ENCODE results near the gene ARHGEF17.

Gene ARHGEF17

GRCh38 chr11:73310661-73311393 is 2.8 kb downstream of the ARHGEF17 start:
- no peak for DNase-seq (ENCODE audit: low spot score)
- CTCF ChIA-PET: interaction anchor here (0.5 kb wide), 1 partner anchor 753 kb away, joined by 3 read pairs; no protein-coding TSS in a partner anchor
- peak overlapping the region; percentile 98 for H3K27ac ChIP-seq
- POLR2A ChIA-PET (ENCODE audit: low non-redundant PET): no interaction called here
- TF ChIP-seq, protein P1, sequence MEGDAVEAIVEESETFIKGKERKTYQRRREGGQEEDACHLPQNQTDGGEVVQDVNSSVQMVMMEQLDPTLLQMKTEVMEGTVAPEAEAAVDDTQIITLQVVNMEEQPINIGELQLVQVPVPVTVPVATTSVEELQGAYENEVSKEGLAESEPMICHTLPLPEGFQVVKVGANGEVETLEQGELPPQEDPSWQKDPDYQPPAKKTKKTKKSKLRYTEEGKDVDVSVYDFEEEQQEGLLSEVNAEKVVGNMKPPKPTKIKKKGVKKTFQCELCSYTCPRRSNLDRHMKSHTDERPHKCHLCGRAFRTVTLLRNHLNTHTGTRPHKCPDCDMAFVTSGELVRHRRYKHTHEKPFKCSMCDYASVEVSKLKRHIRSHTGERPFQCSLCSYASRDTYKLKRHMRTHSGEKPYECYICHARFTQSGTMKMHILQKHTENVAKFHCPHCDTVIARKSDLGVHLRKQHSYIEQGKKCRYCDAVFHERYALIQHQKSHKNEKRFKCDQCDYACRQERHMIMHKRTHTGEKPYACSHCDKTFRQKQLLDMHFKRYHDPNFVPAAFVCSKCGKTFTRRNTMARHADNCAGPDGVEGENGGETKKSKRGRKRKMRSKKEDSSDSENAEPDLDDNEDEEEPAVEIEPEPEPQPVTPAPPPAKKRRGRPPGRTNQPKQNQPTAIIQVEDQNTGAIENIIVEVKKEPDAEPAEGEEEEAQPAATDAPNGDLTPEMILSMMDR (conservative IDR thresholded peaks at IDR 0.05; ENCODE audit: low read depth): no peak

DNA sequence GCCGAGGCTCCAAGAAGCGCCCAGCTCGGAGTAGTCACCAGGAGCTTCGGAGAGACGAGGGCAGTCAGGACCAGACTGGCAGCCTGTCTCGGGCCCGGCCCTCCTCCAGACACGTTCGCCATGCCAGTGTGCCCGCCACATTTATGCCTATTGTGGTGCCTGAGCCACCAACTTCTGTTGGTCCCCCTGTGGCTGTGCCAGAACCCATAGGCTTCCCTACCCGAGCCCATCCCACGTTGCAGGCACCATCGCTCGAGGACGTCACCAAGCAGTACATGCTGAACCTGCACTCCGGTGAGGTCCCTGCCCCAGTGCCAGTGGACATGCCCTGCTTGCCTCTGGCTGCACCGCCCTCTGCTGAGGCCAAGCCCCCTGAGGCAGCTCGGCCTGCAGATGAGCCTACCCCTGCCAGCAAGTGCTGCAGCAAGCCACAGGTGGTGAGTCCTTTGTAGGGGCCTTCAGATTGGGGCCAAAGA is 3.4 kb downstream of the ARHGEF17 start:
- DNase-seq (ENCODE audit: low spot score): no peak
- POLR2A ChIA-PET (ENCODE audit: low non-redundant PET): no interaction called here
- CTCF ChIA-PET: interaction anchor here (0.5 kb wide), 1 partner anchor 754 kb away, joined by 3 read pairs; no protein-coding TSS in a partner anchor
- TF ChIP-seq, protein P1 (conservative IDR thresholded peaks at IDR 0.05; ENCODE audit: low read depth): no peak
- peak overlapping the region; percentile 98 for H3K27ac ChIP-seq

GRCh38 chr11:73312036-73312435 is 4.0 kb downstream of the ARHGEF17 start:
- TF ChIP-seq, protein P1 (conservative IDR thresholded peaks at IDR 0.05; ENCODE audit: low read depth): no peak
- CTCF ChIA-PET: interaction anchor here (3.2 kb wide), 1 partner anchor 23 kb away, joined by 16 read pairs; no protein-coding TSS in a partner anchor
- DNase-seq (ENCODE audit: low spot score): no peak
- POLR2A ChIA-PET (ENCODE audit: low non-redundant PET): no interaction called here
- H3K27ac ChIP-seq: peak overlapping the region; percentile 98

DNA sequence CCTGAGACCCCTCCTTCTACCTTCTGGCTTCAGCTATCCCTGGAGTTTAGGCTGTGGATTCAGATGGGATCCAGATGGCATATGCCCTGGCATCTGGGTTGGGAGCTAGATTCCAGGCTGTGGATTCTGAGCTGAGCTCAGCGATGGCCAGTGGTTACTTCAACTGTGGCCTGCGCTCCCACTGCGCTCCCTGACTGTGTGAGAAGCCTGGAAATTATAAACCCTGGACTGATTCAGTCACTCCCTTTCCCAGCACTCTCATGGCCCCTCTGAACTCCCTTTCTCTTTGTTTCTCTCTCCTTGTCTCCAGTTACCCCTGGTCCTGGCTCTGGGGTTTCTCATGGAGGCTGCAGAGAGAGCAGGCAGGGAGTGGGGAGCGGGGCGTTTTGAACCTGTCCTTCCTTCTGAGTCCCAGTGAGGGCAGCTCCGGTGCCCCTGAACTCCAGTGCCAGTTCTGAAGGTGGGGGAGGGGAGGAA is 4.8 kb downstream of the ARHGEF17 start:
- DNase-seq (ENCODE audit: low spot score): no peak
- peak overlapping the region; percentile 98 for H3K27ac ChIP-seq
- ChIA-PET CTCF (interaction anchor here (3.2 kb wide), 1 partner anchor 22 kb away, joined by 16 read pairs; no protein-coding TSS in a partner anchor), POLR2A (ENCODE audit: low non-redundant PET) (no interaction called here)
- TF ChIP-seq, protein P1 (conservative IDR thresholded peaks at IDR 0.05; ENCODE audit: low read depth): no peak

DNA sequence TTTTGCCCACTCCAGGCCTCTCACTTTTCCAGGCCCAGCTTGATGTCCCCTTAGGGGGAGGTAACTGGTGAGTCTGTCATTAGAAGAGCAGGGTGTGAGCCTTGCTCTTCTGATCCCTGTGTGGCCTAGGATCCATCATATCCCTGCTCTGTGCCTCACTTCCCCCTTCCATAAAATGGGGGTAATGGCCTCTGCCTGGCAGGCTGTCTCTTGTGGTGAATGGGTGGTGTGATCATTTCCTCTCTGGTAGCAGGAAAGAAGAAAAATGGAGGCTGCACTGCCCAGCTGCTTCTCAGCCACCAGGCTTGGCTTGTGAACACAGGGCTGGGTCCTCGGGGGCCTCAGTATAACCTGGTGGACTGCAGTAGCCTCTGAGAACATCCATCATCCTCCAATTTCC is 5.6 kb downstream of the ARHGEF17 start:
- H3K27ac ChIP-seq: peak overlapping the region; percentile 98; the same call in 1 of the 2 replicates
- ChIA-PET POLR2A (ENCODE audit: low non-redundant PET) (no interaction called here), CTCF (interaction anchor here (0.7 to 3.2 kb wide), 3 partner anchors 21 to 37 kb away, joined by 3 to 16 read pairs (median 9); no protein-coding TSS in a partner anchor)
- TF ChIP-seq, protein P1 (conservative IDR thresholded peaks at IDR 0.05; ENCODE audit: low read depth): no peak
- no peak for DNase-seq (ENCODE audit: low spot score)

DNA sequence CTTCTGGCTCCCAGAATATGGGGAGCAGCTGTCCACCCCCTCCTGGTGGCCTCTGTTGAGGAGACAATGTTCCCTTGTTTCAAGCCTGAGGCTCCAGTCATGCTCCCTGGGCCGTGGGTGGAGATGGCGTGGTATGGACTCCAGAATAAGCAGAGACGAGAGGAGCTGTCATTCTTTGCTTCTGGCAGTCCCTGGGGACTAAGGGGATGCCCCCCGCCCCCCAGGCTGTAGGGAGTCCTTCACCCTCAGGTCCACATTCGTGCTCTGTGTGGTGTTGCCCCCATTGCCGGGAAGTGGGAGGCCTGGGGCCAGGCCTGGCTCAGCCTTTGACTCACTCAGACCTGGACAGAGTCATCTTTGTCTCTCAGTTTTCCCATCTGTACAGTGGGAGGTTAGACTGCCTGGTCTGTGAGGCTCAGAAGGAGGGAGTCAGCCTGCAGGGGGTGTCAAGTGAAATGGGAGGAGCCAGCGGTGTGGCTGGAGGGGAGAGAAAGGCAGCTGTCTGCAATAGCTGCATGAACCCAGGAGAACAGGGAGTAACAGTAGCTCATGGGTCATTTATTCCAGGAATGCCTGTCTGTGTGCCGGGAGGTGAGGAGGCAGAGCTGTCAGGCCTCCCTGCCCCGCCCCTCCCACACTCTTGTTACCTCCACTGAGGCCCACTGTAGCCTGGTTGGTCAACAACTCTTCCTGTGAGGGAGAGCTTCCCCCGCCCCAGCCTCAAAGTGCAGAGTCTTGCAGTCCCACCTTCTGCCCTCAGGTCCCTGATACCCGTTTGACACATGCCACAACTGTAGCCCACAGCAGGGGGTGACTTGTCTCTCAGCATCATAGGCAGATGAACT is 6.3 kb downstream of the ARHGEF17 start:
- TF ChIP-seq, protein P1 (conservative IDR thresholded peaks at IDR 0.05; ENCODE audit: low read depth): no peak
- H3K27ac ChIP-seq: peak overlapping the region; percentile 98; the same call in 1 of the 2 replicates
- ChIA-PET CTCF (interaction anchor here (0.7 to 3.2 kb wide), 3 partner anchors 20 to 974 kb away, joined by 3 to 16 read pairs (median 9); no protein-coding TSS in a partner anchor), POLR2A (ENCODE audit: low non-redundant PET) (interaction anchor here (0.6 kb wide), 1 partner anchor 23 kb away, joined by 6 read pairs; no protein-coding TSS in a partner anchor)
- no peak for DNase-seq (ENCODE audit: low spot score)

Data from RWPE1 (cell line).